Astrocyte (in vitro differentiated cells and primary cell): ENCODE measurements around the gene CHD5.

Experiments
- EZH2 ChIP-seq: IDR thresholded peaks from 2 replicates; pipeline ENCODE4 v1.6.1; 2012; ENCODE audit warnings: mild to moderate bottlenecking, low read length, inconsistent platforms; ENCODE audit not compliant: insufficient read depth
- TF ChIP-seq, protein P1 (sequence below): IDR thresholded peaks from 2 replicates; pipeline ENCODE4 v1.5.1; 2011; ENCODE audit warnings: low read depth, mild to moderate bottlenecking, inconsistent platforms, low read length, moderate library complexity; ENCODE audit not compliant: insufficient read depth

DNA sequence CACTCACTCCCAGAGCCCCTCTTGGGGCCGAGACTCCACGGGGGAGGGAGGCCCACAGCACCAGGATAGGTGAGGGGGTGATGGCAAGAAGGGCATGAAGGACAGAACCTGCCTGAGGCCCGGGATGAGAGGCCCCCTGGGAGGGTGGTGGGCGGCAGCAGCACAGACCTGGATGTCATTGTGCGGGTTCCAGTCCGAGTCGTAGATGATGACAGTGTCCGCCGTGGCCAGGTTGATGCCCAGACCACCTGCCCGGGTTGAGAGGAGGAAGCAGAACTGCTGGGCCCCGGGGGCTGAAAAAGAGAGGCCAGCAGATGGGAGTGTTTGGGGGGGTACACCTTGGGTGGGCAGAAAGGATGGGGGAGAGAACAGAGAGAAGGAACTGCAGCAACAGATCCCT lies 50.1 kb downstream of the CHD5 start:
- TF ChIP-seq, protein P1, sequence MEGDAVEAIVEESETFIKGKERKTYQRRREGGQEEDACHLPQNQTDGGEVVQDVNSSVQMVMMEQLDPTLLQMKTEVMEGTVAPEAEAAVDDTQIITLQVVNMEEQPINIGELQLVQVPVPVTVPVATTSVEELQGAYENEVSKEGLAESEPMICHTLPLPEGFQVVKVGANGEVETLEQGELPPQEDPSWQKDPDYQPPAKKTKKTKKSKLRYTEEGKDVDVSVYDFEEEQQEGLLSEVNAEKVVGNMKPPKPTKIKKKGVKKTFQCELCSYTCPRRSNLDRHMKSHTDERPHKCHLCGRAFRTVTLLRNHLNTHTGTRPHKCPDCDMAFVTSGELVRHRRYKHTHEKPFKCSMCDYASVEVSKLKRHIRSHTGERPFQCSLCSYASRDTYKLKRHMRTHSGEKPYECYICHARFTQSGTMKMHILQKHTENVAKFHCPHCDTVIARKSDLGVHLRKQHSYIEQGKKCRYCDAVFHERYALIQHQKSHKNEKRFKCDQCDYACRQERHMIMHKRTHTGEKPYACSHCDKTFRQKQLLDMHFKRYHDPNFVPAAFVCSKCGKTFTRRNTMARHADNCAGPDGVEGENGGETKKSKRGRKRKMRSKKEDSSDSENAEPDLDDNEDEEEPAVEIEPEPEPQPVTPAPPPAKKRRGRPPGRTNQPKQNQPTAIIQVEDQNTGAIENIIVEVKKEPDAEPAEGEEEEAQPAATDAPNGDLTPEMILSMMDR = no peak
- no peak for TF ChIP-seq EZH2
